HCT116 (cell line): ENCODE data around the gene BCHE.

ENCODE experiments used
- CTCF ChIP-seq, 3 experiments: fragments of 200-600 bp in 1 of 3; sonication (generic) in 1 of 3; IDR thresholded peaks in 2 of 3; conservative IDR thresholded peaks in 1 of 3; 2 replicates each; pipeline ENCODE4 v1.5.1; 2012 to 2017; ENCODE audit warnings: low read depth in 2 of 3, low read length in 2 of 3, antibody characterized with exemption in 1 of 3, borderline replicate concordance in 1 of 3, control low read depth in 1 of 3, mild to moderate bottlenecking in 1 of 3, mixed read lengths in 1 of 3, mixed run types in 1 of 3, moderate library complexity in 1 of 3; ENCODE audit not compliant: insufficient read depth in 1 of 3
- EGR1 ChIP-seq: IDR thresholded peaks from 2 replicates; pipeline ENCODE4 v1.6.1; 2012; ENCODE audit warnings: low read depth
- MAX ChIP-seq: IDR thresholded peaks from 2 replicates; pipeline ENCODE4 v1.6.1; 2012
- ZFX ChIP-seq: fragments of 450-650 bp; IDR thresholded peaks from 2 replicates; pipeline ENCODE4 v1.6.1; 2017

GRCh38 chr3:165783383-165783782 lies 53.8 kb downstream of the BCHE start:
- TF ChIP-seq CTCF (IDR thresholded peaks at IDR 0.05 in 2 of 3, conservative IDR thresholded peaks at IDR 0.05 in 1 of 3; ENCODE audit: borderline replicate concordance in 1 of 3, insufficient read depth in 1 of 3, low read depth in 2 of 3, low read length in 2 of 3) (no peak), EGR1 (no peak), ZFX (no peak), MAX (no peak)
